ENCODE data around the gene CEMIP.

Gene CEMIP

GRCh38 chr15:80890341-80891005, 111.3 kb downstream of the CEMIP start:
- DNase-seq (ENCODE audit: low spot score), result no peak

- DNase-seq (ENCODE audit: low spot score), result no peak
Observed at GRCh38 chr15:80891006-80891405, 111.8 kb downstream of the CEMIP start.

- DNase-seq (ENCODE audit: low spot score), result no peak
Observed at GRCh38 chr15:80892414-80892813, 113.2 kb downstream of the CEMIP start.

DNA sequence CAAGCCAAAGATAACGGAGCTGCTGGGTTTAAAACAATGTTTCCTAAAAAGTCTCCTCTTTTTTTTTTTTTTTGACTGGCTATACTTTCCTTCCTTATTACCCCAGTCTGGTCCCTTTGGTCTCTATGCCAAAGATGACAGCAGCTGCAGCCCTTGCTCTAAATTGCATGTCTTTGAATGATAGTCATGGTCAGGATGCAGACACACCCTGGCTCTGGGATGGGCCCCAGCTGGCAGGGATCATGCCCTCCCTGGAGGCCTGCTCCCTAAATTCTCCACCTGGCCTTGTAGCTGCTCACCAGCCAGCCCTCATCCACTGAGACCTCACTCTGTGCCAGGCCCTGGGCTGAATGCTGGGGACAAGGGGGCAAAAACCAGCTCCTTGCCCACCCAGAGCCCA, 114.6 kb downstream of the CEMIP start:
- no peak for DNase-seq (ENCODE audit: low spot score)

GRCh38 chr15:80895091-80895490, 115.9 kb downstream of the CEMIP start:
- no peak for DNase-seq (ENCODE audit: low spot score)

- no peak for DNase-seq (ENCODE audit: low spot score)
Observed at GRCh38 chr15:80895965-80896364, 116.8 kb downstream of the CEMIP start.

DNA sequence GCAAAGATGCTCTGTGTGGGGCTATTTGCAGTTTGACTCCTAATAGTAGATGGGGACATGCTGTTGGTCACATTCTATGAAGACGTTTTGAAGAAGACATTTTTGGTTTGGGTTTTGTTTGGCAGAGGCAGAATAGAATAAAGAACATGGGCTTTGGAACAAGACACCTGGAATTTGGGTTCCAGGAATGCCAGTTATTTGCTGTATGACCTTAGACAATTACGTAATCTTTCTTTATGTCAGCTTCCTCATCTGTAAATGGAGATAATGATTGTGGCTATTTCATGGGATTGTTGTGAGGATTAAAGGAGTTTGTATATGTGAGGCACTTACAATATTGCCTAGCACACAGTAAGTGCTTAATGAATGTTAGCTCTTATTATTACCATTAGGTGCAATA, 118.9 kb downstream of the CEMIP start:
- DNase-seq (ENCODE audit: low spot score), result no peak

DNA sequence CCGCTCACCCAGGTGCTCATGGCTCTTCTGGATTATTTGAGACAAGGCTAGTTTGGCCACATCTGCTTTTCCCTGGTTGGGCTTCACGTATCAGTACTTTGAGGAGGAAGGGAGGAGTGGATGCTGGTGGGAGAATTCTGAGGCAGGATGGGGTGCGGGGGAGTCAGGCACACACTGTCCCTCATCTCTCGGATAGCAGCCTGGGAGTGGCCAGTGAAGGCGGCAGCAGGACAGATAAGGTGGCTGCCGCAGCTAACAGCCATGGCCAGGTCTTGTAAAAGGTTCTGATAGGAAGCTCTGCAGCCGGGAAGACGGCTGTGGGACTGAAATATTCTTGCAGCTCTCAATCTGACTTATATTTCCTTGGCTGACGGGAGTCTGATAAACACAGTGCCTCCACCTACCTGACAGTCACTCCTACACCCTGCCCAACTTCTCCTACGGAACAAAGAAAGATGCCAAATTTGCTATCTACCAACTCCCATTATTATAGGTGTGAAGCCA, 123.2 kb downstream of the CEMIP start:
- DNase-seq (ENCODE audit: low spot score), result no peak

GRCh38 chr15:80904998-80905397, 125.8 kb downstream of the CEMIP start:
- no peak for DNase-seq (ENCODE audit: low spot score)

- no peak for DNase-seq (ENCODE audit: low spot score)
Observed at GRCh38 chr15:80906159-80906766, 127.1 kb downstream of the CEMIP start.

DNA sequence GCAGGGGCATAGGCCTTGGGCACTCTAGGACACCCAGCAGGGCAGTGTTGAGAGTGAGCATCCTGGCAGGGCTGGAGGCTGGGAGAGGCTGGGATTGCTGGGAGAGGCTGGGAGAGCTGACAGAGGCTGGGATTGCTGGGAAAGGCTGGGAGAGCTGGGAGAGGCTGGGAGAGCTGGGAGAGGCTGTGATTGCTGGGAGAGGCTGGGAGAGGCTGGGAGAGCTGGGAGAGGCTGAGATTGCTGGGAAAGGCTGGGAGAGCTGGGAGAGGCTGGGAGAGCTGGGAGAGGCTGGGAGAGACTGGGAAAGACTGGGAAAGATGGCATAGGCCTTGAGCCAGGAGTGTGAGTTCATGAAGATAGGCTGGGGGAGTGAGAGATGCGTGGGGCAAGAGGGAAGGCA, 132.7 kb downstream of the CEMIP start:
- DNase-seq (ENCODE audit: low spot score), result no peak

GRCh38 chr15:80912673-80913072, 133.5 kb downstream of the CEMIP start:
- DNase-seq (ENCODE audit: low spot score), result no peak

- DNase-seq (ENCODE audit: low spot score), result no peak
Observed at GRCh38 chr15:80913541-80913940, 134.4 kb downstream of the CEMIP start.

DNA sequence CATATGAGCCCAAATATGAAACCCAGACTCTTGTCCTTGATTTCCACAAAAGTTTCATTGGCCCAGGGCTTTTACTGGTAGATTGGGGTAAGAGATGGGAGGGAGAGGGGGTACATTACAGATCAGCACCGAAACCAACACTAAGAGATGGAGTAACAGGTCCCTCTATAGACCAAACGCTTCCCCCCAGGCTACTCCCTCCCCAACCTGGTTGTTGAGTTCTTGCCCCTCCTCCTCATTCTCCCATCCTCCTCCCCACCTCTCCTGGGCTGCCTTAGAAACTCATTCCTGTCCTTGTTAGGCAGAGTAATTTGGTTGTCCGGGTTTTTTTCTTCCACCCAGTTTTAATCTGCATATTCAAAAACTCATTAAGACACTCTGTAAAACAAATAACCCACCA, 136.3 kb downstream of the CEMIP start:
- no peak for DNase-seq (ENCODE audit: low spot score)

- no peak for DNase-seq (ENCODE audit: low spot score)
Observed at GRCh38 chr15:80916056-80916455, 136.9 kb downstream of the CEMIP start.

DNA sequence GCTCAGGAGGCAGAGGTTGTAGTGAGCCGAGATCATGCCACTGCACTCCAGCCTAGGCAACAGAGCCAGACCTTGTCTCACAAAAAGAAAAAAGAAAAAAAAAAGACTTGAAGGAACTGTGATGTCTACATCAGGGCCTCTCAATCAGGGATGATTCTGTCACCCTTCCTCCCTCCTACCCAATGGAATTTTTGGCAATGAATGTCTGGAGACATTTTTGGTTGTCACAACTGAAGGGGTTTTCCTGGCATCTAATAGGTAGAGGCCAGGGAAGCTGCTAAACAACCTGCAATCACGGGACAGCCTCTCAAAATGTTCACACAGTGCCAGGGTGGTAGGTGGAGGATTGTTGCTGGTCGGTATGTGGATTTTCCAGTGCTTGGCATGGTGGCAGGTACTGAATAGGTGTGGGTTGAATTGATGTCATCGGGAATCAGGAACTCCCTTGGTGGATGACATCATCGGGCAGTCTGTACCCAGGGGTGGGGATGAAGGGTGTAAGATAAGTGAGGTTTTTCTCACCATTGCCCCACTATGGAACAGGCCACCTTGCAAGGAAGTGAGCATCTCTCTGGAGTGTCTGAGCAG, 139.1 kb downstream of the CEMIP start:
- no peak for DNase-seq (ENCODE audit: low spot score)

DNA sequence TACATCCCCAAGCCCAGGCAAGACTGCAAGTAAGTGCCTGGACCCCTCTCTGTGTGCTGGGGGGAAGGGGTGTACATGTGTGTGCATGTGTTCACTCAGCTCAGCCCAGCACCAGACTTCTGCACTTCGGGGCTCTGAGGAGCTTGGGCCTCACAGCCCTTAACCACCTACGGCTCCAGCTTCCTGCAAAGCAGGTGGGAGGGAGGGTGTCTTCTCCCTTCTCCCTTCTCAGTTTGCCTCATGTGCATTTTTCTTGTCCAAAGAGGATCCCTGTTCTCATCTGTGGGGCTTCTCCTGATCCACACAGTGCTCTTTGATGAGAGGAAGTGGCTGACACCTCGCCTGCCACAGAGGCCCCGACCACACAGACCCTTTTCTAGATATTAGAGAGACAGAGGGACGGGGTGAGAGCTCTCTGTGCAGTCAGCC, 141.1 kb downstream of the CEMIP start:
- DNase-seq (ENCODE audit: low spot score), result no peak

DNA sequence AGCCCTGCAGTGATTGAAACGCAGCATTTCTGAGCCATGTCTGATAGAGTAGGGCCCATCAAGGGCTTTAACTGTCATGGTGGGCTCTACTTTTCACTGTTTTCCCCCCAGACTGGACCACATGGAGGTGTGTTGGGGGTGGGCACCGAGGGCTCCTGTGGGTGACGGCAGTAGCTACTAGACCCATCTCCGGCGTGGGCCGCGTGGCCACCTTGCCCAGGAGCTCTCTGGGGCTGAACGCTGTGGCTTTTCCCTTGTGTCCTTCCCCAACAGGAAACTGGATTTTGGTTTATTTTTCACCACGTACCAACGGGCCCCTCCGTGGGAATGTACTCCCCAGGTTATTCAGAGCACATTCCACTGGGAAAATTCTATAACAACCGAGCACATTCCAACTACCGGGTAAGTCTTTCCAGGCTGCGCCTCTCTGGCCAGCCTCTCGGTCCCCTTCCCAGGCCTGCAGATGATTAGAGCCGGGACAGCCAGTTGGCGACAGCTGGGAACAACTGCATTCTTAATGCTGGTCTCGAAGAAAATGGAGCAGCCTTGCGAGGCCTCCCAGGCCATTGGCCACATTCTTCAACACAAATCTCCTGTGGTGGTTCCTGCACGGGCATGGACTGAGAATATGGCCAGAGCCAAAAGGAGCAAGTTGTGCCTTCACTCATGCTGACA, 142.7 kb downstream of the CEMIP start:
- no peak for DNase-seq (ENCODE audit: low spot score)

DNA sequence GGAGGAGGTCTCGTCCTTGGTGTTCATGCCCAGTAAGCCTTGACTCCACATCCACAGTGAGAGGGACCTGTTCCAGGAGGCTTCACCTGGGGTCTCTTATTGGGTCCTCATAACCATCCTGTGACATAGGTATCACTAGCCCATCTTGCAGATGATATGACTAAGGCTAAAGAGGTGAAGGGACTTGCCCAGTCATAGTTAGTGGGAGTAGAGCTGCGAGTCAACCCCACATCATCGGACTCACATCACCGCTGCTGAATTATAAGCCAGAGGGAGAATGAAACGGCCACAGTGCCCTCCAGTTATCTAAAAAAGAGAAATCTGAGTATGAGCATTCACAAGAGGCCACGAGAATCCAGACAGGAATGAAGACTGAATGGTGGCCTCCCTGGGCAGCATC, 144.5 kb downstream of the CEMIP start:
- no peak for DNase-seq (ENCODE audit: low spot score)

DNA sequence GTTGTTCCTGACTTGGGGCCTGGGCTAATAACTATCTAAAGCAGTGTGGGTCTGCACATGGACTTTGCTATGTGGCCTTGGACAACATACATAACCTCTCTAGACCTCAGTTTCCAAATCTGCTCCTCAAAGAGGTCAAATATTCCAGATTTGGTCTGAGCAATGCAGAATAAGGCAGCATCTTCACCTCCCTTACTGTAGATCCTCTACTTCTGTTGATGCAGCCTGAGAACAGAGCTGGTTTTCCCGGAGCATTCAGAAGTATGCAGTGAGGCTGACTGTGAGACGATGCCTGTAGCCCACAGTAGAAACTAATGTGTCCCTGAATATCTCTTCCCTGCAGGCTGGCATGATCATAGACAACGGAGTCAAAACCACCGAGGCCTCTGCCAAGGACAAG, 145.1 kb downstream of the CEMIP start:
- no peak for DNase-seq (ENCODE audit: low spot score)

DNA sequence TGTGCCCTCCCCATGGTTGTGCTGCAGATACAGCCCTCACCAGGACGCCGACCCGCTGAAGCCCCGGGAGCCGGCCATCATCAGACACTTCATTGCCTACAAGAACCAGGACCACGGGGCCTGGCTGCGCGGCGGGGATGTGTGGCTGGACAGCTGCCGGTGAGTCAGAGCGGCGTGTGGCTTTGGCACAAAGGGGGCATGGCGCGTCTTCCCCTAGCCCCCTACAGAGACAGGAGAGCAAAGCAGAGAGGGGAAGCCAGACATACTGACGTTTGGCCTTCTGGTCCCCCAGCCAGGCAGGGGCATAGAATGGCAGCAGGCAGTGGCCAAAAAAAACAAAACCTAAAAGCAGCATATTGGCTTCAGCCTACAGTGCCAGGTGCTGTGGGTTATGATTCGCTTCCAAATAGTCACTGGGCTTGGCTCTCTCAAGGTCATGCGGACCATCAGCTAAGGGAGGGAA, 146.5 kb downstream of the CEMIP start:
- DNase-seq (ENCODE audit: low spot score), result no peak

DNA sequence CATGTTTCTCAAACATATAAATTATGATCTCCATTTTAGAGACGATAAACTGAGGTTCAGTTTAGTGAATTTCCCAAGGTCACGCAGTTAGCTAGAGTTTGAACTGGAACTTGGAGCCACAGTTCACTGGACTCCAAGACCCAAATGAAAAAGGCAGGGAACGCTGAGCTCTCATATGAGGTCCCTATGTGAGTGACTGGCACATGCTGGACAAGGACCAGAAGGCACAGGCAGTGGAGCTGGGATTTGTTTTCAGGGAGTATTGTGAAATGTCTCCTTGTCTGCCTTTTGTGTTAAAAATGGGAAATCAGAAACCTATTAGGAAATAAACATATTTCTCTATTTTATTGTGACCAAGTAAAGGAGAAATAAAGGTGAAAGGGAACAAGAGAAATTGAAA, 147.0 kb downstream of the CEMIP start:
- DNase-seq (ENCODE audit: low spot score), result no peak

DNA sequence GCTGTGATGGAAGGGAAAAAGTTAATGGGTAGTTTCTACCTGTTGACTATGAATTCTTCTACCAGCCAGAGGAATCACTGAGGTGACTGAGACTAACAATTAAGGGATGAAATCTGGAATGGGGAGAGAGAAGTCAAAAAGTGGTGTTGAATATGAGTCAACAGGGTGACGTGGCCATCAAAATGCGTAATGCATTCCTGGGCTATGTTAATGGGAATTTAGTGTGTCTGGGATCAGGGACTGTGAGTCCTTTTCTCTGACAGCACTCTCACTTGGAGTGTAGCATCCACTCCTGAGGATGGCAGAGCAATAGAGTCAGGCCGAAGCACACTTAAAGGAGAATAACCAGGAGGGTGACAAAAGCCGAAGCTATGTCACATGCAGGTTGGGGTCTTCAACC, 150.1 kb downstream of the CEMIP start:
- no peak for DNase-seq (ENCODE audit: low spot score)

Data from hematopoietic multipotent progenitor cell treated with erythropoietin and hydrocortisone succinate and interleukin-3 and kit ligand, for 15 days (in vitro differentiated cells).